C1 segment of cervical spinal cord (tissue), 14 donors: ENCODE results near the gene TRIM5.

Source experiments
- DNase-seq, 14 donors: peaks; one replicate each; lab custom pipeline; 2025; lab: John Stamatoyannopoulos, UW

Gene TRIM5

DNA sequence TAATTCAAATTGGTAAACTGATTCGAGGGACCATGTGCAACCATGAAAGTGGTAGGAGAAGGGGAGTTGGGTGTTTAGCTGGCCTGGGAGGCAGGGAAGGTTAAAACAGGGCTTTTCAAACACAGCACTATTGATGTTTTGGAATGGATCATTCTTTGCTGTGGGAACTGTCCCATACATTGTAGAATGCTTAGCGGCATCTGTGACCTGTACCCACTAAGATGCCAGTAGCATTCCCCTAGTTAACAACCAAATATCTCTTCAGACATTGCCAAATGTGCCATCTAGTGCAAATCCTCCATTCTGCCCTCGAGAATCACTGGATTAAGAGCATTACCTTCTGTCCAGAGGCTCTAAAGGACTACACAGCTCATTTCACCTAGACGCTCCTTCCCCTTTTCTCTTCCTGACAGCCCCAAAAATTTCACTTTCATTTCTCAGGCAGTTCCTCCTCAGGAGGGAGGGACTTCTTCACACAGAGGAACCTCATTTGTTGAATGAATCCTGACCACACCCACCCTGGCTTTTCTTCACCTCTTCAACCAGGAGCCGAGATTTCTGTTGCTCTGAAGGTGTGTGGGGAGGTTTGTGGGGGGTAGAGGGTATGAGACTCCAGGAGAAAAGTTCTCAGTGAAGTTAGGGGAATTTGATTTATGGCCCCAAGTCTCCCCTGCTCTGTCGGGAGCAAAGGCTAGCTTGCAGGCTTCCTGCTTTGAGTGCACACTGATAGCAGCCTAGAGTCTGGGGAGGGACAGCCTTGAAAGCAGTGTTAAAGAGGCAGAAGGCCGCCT is 60.2 kb downstream of the TRIM5 start, which contains the start of gene TRIM34:
TRIM34 (plus strand) TSS at position 513 of the 791 bp plus-strand sequence. CDS start 7,331 bp downstream, outside the sequence.
- DNase-seq, result peak in 7 of 14 donors; percentile 8 to 44 (median 32)

- DNase-seq, result no peak
Measured at GRCh38 chr11:5622802-5623201, 62.1 kb downstream of the TRIM5 start.

GRCh38 chr11:5621580-5621979 is 63.3 kb downstream of the TRIM5 start:
- DNase-seq, result no peak

DNA sequence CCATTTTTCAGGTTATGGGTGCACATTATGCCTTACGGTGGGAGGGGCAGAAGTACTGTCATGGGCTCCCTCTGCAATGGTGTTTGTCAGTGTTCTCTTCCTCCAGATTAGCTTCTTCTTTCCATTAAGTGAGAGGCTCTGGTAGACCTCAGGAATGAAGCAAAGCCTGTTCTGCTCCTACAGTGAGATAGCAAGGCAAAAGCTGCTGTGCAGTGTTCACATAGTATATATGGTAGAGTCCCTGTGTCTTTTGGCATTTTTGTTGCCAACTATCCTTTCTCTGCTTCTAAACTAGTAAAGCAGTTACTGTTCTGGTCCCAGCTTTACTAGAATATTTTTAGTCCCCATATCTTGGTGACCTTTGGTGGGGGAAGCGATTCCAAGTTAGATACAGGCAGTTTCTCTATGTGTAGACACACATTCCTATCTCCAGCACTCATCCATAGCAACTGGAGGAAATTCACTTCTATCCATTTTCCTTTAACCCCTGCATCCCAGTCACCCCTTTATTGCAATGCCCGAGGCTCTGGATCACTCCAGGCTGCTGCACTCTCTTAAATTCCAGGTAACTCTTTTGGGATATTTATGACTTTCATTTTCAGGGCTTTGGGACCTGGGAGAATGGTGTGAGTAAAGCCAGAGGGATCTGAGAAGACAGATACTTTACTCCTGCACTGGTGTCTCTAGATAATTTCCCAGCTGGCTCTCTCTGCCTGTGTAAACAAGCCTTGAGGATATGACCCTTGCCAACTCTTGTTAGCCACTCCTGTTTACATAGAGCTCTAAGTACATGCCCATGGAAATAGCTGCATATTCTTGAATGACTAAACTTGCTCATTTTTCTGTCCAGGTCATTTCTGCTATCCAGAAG is 64.0 kb downstream of the TRIM5 start:
- DNase-seq, result no peak

DNA sequence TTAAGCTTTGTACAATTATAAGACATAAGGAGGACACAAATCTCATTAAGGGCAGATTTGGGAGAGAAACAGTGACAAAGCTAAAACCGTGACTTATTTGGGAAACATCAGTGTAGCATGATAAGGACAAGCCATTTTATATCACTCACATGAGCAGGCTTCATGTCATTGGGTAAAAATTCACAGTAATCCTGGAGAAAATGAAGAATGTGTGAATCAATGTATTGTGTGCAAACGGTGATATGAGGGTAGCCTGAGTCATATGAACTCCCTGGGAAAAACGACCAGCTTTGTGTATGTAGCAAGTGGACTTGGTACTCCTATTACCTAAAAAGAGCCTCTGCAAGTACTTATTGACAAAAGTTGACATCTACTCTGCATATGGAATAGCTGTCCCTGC is 66.1 kb downstream of the TRIM5 start:
- DNase-seq, result no peak
